Endometrium (tissue), 2 donors: ENCODE results near the gene PHF2.

ENCODE experiments used
- FAIRE-seq: peaks from 2 replicates; lab custom pipeline; 2012; peaks lifted over from hg19 to GRCh38; lab: Jason Lieb, UNC
- donor health status: control.
- donor health status: control.

The PHF2 gene

DNA sequence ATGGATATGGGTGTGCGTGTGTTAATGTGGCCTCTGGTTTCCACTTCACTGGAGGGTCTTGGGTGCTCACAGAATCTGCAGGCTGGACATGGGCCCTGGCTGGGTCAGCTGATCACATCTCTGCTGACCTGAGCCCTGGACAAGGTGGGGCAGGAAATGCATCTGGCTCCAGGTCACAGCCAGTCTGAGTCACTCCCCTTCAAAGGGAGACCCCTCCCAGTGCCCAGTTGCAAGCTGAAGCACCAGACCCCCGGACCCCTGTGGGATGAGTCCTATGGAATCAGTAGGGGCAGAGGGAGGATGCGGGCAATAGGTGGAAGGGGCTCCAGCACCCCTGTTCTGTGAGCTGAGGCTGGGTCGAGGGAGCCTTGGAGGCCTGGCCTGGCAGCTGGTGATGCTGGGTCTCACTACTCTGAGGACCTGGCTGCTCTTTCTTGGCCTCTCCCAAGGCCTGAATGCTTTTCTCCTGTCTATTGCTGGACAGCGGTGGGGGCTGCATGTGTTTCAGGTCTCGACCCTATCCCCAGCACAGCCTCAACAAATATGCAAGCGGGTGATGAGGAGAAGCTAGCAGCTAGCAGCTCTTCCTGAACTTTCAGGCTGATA, 54.5 kb downstream of the PHF2 start:
- FAIRE-seq, result no peak

- no peak for FAIRE-seq
Measured at GRCh38 chr9:93633492-93634221, 57.3 kb downstream of the PHF2 start.

- no peak for FAIRE-seq
Measured at GRCh38 chr9:93634311-93635185, 58.2 kb downstream of the PHF2 start.

DNA sequence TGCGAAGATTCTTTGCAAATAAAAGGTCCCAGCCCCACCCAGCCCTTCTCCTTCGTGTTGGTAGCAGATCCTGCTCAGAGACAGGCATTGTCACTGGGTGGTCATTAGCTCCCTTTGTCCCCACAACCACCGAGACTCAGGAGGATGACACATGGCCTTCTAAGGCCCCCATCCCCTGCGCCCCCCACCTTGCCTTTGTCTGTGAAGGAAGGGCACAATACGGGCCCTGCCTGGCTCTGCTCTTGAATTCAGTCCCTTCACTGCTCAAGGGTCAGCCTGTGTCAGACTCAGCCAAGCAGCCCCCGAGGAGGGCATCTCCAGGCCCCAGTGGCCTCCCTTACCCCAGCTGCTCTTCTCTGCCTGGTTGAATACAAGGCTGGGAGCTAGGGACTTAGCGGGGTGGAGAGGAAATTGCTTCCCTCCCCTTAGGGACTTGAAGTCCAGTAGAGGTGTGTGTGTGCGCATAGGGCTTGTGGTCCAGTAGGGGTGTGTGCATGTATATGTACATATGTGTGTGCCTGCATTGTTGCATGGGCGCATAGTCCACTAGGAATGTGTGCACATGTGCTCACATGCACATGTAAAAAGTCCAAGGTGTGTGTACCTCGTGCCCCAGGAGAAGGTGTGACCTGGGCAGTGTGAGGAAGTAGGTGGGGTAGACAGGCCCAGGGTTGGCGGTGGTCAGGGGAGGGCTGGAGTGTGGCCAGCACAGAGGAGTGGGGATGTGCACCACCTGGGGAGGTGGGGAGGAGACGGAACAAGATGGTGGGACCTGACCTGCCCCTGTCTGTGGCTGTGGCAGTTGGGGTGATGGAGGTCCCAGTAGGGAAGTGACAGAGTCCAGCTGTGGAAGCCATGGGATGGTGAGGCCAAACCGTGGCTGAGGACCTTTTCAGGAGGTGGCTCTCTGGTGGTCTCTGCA, 59.1 kb downstream of the PHF2 start:
- FAIRE-seq, result no peak

GRCh38 chr9:93636172-93636661, 59.8 kb downstream of the PHF2 start:
- no peak for FAIRE-seq

- no peak for FAIRE-seq
Measured at GRCh38 chr9:93636667-93637066, 60.3 kb downstream of the PHF2 start.

DNA sequence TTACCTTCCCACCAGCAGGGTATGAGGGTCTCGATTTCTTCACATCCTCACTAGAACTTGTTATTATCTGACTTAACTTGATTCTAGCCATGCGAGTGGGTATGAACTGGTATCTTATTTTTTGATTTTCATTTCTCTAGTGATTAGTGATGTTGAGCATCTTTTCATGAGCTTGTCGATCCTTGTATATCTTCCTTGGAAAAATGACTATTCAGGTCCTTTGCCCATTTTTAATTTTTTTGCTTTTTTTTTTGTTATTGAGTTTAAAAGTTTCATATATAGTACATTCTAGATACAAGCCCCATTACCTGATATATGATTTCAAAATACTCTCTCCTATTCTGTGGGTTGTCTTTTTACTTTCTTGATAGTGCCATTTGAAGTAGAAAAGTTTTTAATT, 61.5 kb downstream of the PHF2 start:
- FAIRE-seq, result no peak

DNA sequence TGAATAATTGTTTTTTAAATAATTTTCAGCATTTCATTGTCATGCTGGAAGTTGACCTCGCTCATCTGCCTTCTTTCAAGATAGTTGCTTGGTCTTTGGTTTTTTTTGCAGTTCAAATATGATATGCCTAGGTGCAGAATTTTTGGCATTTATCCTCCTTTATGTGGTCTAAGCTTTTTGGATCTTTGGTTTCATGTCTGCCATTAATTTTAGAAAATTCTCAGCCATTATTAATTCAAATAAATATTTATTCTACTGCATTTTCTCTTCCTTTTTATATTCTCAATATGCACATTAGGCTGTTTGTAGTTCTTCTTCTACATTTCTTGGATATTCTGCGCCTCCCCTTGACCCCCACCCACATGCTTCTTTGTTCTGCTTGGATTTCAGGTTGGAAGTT, 63.6 kb downstream of the PHF2 start:
- no peak for FAIRE-seq

DNA sequence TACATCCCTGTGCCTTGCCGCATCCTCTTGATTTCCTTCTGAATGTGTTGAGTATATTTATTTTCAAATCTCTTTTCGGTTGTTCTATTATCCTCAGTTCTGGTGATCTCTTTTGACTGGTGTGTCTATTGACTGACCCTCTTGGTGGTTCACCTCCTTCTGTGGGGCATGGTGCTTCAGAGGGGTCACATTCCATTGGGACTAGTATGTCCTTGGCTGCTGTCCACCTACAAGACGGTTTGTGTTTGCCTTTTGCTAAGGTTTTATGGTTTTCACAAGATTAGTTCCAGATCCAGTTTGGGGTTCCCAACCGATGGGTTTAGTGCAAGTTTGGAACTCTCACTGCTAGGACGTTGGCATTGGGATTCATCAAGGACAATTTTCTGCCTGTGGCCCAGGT, 66.6 kb downstream of the PHF2 start:
- FAIRE-seq, result no peak

DNA sequence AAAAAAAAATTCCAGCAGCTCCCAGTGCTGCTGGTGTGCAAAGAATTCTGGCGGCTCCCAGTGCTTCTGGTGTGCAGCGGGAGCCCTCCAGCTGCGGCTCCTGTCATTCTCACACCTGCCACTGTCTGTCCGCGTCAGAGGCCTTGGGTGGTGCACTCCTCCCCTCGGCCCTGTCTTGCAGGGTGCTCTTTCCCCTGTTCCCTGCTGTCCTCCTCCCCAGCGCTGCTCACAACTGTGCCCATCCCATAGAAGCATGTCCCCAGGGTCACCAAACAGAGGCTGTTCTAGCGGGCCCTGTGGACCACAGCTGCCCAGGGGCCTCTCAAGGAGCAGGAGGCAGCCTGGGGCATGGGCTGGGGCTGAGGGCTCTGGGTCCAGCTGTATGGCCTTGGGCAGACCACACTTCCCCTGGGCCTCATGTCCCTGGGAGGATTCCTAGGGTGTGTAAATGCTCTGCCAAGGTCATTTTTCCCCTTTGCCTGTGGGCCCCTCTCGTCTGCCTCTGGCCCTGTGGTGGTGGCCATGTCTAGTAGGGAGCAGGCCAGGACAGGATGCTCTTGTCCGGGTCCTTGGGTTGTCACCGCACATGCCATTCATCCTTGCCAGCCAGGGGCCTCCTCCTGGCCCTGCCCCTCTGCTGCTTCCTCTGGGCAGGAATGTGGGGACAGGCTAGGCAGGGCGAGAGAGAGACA, 68.2 kb downstream of the PHF2 start:
- FAIRE-seq, result no peak

- FAIRE-seq, result no peak
Measured at GRCh38 chr9:93645149-93645889, 68.9 kb downstream of the PHF2 start.

DNA sequence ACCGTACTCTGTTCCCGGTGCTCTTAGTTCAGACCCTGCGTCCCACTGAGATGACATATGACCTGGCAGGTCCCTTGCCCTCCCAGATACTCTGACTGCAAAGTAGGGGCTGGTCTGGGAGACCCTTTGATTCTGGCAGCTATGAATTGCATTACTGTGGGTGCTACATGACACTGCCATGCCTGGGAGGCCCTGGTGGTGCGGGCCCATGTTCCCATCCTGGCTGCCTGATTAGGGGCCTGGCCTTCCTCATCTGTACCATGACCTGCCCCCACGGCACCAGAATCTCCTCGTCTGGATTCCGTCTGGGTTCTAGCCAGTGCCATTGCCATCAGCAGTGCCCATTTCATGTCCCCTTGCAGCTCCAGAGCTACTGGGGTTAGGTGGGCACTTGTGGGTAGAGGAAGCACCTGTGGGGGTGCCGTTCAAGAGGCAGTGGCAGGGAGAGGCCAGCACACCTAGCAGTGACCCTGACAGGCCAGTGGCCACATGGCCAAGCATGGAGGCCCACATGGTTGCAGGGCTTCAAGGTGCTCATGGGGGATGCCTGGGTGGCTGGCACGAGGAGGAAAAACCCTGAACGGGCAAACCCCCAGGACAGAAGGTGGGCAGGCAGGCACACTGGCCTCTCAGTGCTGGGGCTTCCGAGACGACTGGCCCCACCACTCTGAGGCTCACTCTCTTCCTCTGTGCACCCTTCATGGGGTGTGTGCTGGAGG, 69.7 kb downstream of the PHF2 start:
- FAIRE-seq, result no peak

GRCh38 chr9:93646640-93647178, 70.3 kb downstream of the PHF2 start:
- no peak for FAIRE-seq

DNA sequence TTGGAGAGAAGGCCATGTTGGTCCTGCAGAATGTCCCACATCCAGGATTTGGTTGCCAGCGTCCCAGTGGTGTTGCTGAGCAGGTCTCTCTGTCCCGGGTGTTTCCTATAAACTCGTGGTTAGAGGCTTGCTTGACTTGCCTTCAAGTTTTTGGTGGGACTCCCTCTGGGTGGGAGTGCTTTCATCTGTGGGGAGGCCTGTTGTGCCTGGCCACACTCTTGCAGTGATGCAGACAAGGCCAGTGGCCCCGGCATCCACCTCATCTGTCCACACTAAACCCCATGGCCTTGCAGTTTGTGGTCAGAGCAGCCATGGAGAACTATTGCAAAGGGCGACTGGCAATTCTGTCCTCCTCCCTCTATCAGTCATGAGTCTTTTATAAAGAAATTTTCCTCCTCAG, 71.8 kb downstream of the PHF2 start:
- FAIRE-seq, result no peak

DNA sequence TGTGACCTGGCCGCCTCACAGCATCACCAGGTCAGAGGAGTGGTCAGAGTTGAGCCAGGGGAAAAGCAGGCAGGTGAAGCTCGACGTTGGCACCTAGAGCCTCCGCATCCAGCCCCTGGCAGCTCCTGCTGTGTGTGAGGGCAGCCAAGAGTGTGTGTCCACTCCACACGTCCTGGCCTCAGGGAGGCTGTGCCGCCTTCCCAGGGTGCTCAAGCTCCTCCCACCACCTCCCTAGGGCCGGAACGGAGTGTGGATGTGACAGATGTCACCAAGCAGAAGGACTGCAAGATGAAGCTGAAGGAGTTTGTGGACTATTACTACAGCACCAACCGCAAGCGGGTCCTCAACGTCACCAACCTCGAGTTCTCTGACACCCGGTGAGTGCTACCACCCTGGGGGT, 72.5 kb downstream of the PHF2 start:
- FAIRE-seq, result no peak

GRCh38 chr9:93649610-93650261, 73.4 kb downstream of the PHF2 start:
- no peak for FAIRE-seq

DNA sequence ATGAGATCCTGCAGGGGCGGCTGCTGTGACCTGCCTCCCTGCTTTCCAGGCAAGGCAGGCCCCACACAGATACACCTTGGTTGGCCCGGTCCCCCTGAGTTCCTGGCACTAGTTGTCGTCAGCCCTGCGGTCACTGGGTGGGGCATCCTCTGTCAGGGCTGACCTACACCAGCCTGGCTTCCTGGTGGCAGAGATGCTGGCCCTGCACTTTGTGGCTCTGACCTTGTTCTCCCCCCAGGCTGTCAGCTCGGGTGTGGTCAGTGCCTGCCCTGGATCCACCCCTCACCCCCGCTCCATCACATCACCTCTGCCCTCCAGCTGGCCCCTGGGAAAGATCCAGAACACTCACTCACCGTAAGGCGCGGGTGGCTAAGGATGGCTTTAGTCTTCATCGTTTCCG, 74.1 kb downstream of the PHF2 start:
- FAIRE-seq, result no peak

DNA sequence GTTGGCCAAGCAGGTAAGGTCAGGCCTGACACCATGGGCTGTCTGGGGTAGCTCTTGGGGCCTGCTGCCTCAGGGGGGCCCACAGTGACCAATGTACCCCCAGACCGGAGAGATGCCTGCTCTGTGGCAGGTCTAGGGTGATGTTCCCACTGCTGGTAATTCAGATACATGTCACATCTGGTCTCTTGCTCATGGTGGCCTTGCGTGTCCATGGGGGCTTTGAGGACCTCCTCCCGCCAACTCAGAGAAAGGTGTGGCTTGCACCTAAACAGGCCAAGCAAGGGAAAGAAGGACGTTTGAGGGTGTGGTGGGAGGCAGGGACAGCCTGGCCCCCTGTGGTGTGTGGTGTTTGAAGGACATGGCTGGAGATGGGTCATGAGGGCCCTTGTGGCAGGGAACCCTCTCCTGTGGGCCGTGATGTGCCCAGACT, 75.2 kb downstream of the PHF2 start:
- FAIRE-seq, result no peak
